Spleen (tissue), 13 donors: ENCODE results near the gene PCSK4. TPM values are rescaled to one million over a fixed set of nuclear protein-coding genes. Genes with fewer than 3 reads are reported as not detected.
"Not testable (repeated sequence)": the region's sequence is repeated elsewhere in the genome, so short reads cannot be mapped to it uniquely, and the experiment has no call there.

Experiments
- DNase-seq: peaks from one replicate; pipeline ENCODE4 v3.0.0-alpha.2; 2020
- H3K27ac ChIP-seq, 8 donors: fragments of 200-600 bp; sonication (generic) in 7 of 8; 1 replicate in 4 of 8; 2 replicates in 4 of 8; pipeline versions ENCODE4 v1.5.0 to v1.8.0; 2016 to 2021; ENCODE audit warnings: inconsistent platforms in 4 of 8, mild to moderate bottlenecking in 4 of 8, moderate library complexity in 1 of 8
- H3K27me3 ChIP-seq, 7 donors: fragments of 200-600 bp; sonication (generic) in 6 of 7; replicated peaks in 1 of 7; 1 replicate in 4 of 7; 2 replicates in 3 of 7; pipeline versions ENCODE4 v1.5.0 to v1.8.0; 2016 to 2021; ENCODE audit warnings: inconsistent platforms in 3 of 7, mild to moderate bottlenecking in 1 of 7
- H3K36me3 ChIP-seq, 6 donors: fragments of 200-600 bp; sonication (generic) in 5 of 6; 1 replicate in 4 of 6; 2 replicates in 2 of 6; pipeline versions ENCODE4 v1.5.0 to v1.8.0; 2016 to 2021; ENCODE audit warnings: inconsistent platforms in 2 of 6
- H3K4me1 ChIP-seq, 6 donors: fragments of 200-600 bp; sonication (generic) in 5 of 6; 1 replicate in 3 of 6; 2 replicates in 3 of 6; pipeline versions ENCODE4 v1.5.0 to v1.8.0; 2016 to 2021; ENCODE audit warnings: inconsistent platforms in 3 of 6
- H3K4me3 ChIP-seq, 8 donors: fragments of 200-600 bp; sonication (generic) in 7 of 8; 1 replicate in 4 of 8; 2 replicates in 4 of 8; pipeline versions ENCODE4 v1.5.0 to v1.8.0; 2016 to 2021; ENCODE audit warnings: inconsistent platforms in 4 of 8, mild to moderate bottlenecking in 4 of 8, moderate library complexity in 2 of 8
- H3K9me3 ChIP-seq, 8 donors: fragments of 200-600 bp; sonication (generic) in 7 of 8; 1 replicate in 4 of 8; 2 replicates in 4 of 8; pipeline versions ENCODE4 v1.5.0 to v1.8.0; 2016 to 2021; ENCODE audit warnings: inconsistent platforms in 4 of 8
- POLR2A ChIP-seq, 3 donors: fragments of 450-650 bp; IDR thresholded peaks; one replicate each; pipeline ENCODE4 v1.5.1; 2017; ENCODE audit warnings: antibody characterized with exemption in 3 of 3, mild to moderate bottlenecking in 1 of 3
- POLR2AphosphoS5 ChIP-seq, 3 donors: sonication (generic); formaldehyde crosslinking; IDR thresholded peaks; one replicate each; pipeline ENCODE4 v1.5.1; 2017; ENCODE audit warnings: antibody characterized with exemption in 3 of 3
- WGBS, 5 donors: extraction: QIAGEN DNeasy Blood & Tissue Kit in 3 of 5; methylation state at CpG; one replicate each; pipeline versions ENCODE4 v1.1.5 to v1.1.7; 2013 to 2018; 5-methylcytosine and 5-hydroxymethylcytosine counted together
- intact Hi-C: fragments of 100-400 bp; cut with DNase I; formaldehyde crosslinking; loops from one replicate; pipeline ENCODE4 v1.15.0; 2023; ENCODE audit warnings: low total_unique reads
- long read RNA-seq, 2 donors: transcript quantifications; one replicate each; lab custom pipeline, GENCODE V29; 2026
- polyA plus RNA-seq, 3 donors: library from polyadenylated mRNA; stranded (reverse); fragments of 200-250 nt; gene quantifications; one replicate each; pipeline ENCODE4 v1.2.1, GENCODE V29; 2013
- total RNA-seq, 7 donors: library from RNA; depleted of rRNA in 3 of 7; stranded (reverse); fragments of >200 nt in 3 of 7; fragmentation: NEBNext Ultra II Directional in 4 of 7; extraction: Animal tissue kit (Norgen Biotek cat#: 25700) in 4 of 7; gene quantifications; one replicate each; pipeline versions ENCODE4 v1.1.0 to v1.2.1, GENCODE V29; 2016 to 2021
- TF ChIP-seq, protein P1 (sequence below), 11 experiments: fragments of 200-600 bp in 7 of 11; fragments of 450-650 bp in 4 of 11; sonication (generic) in 4 of 11; IDR thresholded peaks in 8 of 11; conservative IDR thresholded peaks in 3 of 11; 1 replicate in 7 of 11; 2 replicates in 4 of 11; pipeline versions ENCODE4 v1.4.0 to v1.8.0; 2016 to 2021; ENCODE audit warnings: antibody characterized with exemption in 11 of 11, inconsistent platforms in 4 of 11, mild to moderate bottlenecking in 1 of 11
- donor health status: healthy with polysubstance abuse.
- donor health status: DM: no; HTN: no; CAD: no; lungs with moderate emphysema.
- donor health status: DM: no; HTN: no; CAD: no.
- donor health status: Bipolar disorder and iron deficiency.
- donor health status: healthy.
- donor health status: DM: no; HTN: no; CAD: no.
- donor health status: DM: yes; HTN: yes; CAD: no.

Gene PCSK4
- total RNA-seq (1 to 10 TPM; 1.1 to 4.2 (median 1.8) TPM), polyA plus RNA-seq (1 to 10 TPM; 1.9 to 2.4 (median 2.0) TPM)
- long read RNA-seq, donor 1: 0 reads
- long read RNA-seq, donor 2: 0 reads

- intact Hi-C loops: no loop called here
- H3K4me1 ChIP-seq: peaks cover 6 to 34% (median 19%) of the 10 kb centered on the region in 6 donors
- H3K4me3 ChIP-seq: peak within 1 kb of the TSS; percentile 54 to 85 (median 59)
- peak; percentile 31 to 57 (median 57) for TF ChIP-seq POLR2AphosphoS5 (IDR thresholded peaks at IDR 0.05)
- TF ChIP-seq, protein P1, sequence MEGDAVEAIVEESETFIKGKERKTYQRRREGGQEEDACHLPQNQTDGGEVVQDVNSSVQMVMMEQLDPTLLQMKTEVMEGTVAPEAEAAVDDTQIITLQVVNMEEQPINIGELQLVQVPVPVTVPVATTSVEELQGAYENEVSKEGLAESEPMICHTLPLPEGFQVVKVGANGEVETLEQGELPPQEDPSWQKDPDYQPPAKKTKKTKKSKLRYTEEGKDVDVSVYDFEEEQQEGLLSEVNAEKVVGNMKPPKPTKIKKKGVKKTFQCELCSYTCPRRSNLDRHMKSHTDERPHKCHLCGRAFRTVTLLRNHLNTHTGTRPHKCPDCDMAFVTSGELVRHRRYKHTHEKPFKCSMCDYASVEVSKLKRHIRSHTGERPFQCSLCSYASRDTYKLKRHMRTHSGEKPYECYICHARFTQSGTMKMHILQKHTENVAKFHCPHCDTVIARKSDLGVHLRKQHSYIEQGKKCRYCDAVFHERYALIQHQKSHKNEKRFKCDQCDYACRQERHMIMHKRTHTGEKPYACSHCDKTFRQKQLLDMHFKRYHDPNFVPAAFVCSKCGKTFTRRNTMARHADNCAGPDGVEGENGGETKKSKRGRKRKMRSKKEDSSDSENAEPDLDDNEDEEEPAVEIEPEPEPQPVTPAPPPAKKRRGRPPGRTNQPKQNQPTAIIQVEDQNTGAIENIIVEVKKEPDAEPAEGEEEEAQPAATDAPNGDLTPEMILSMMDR (IDR thresholded peaks at IDR 0.05 in 8 of 11, conservative IDR thresholded peaks at IDR 0.05 in 3 of 11): peak in 5 of 11 experiments; percentile 5 to 42 (median 16)
- TF ChIP-seq POLR2A (IDR thresholded peaks at IDR 0.05): peak in 1 of 3 donors; percentile 6
- no peaks in the 10 kb centered on the region for H3K36me3 ChIP-seq
- peak; percentile 96 for DNase-seq
- peaks cover 0 to 39% (median 0%) of the 10 kb centered on the region in 7 donors for H3K27me3 ChIP-seq
- no peaks in the 10 kb centered on the region for H3K9me3 ChIP-seq
- 0 to 1% (median 1%) methylated on average over 49 to 74 of the region's 74 CpGs for WGBS, 5 donors
- H3K27ac ChIP-seq: peak within 1 kb of the TSS in 6 of 8 donors; percentile 41 to 81 (median 62)
These were observed at the start of gene PCSK4 for GRCh38 chr19:1490311-1491113. TSS of gene PCSK4 (minus strand) at chr19:1490350. CDS start at chr19:1490346, 4 bp downstream.

- H3K4me1 ChIP-seq, H3K36me3 ChIP-seq, intact Hi-C loops, H3K27ac ChIP-seq, H3K4me3 ChIP-seq, DNase-seq, H3K9me3 ChIP-seq: not testable (repeated sequence)
- WGBS, 5 donors: 87 to 90% (median 89%) methylated on average over 11 of the region's 11 CpGs
- peaks cover 0 to 94% (median 23%) of the 10 kb centered on the region in 7 donors for H3K27me3 ChIP-seq
These were observed 49.6 kb upstream of the PCSK4 start for GRCh38 chr19:1539749-1540148.

DNA sequence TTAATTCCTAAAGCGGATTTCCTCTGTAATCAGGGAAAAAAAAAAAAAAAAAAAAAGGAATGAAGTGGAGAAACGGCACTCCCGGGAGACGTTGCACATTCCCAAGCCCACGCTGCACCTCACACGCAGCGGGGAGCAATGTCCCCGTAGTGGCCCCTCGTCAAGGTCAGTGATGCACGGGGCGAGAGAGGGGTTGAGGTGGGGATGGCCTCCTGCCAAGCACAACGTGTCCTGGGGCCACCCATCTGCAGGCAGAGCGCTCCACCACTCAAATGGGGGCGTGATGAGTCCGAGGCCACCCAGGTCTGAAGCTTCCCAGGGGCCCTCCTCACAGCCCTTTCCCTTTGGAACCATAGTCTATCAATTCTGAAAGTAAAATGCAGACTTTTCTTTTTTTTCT, 48.8 kb upstream of the PCSK4 start:
- H3K27me3 ChIP-seq: peaks cover 0 to 91% (median 23%) of the 10 kb centered on the region in 7 donors
- no peaks in the 10 kb centered on the region for H3K36me3 ChIP-seq
- peaks cover 0 to 4% (median 0%) of the 10 kb centered on the region in 8 donors for H3K9me3 ChIP-seq
- H3K4me1 ChIP-seq: no peaks in the 10 kb centered on the region
- WGBS, 5 donors: 40 to 56% (median 51%) methylated on average over 15 of the region's 15 CpGs
- H3K4me3 ChIP-seq: no peak overlapping the region
- no peak overlapping the region for H3K27ac ChIP-seq
- intact Hi-C loops: no loop called here
- TF ChIP-seq, protein P1 (IDR thresholded peaks at IDR 0.05 in 8 of 11, conservative IDR thresholded peaks at IDR 0.05 in 3 of 11): no peak
- TF ChIP-seq POLR2A (IDR thresholded peaks at IDR 0.05): no peak
- no peak for TF ChIP-seq POLR2AphosphoS5 (IDR thresholded peaks at IDR 0.05)
- DNase-seq: no peak

GRCh38 chr19:1535699-1536098, 45.5 kb upstream of the PCSK4 start:
- intact Hi-C loops, H3K4me1 ChIP-seq, DNase-seq, H3K9me3 ChIP-seq, H3K27ac ChIP-seq, H3K4me3 ChIP-seq, H3K36me3 ChIP-seq: not testable (repeated sequence)
- H3K27me3 ChIP-seq: peaks cover 0 to 91% (median 15%) of the 10 kb centered on the region in 7 donors
- WGBS, 5 donors: 92 to 95% (median 93%) methylated on average over 7 of the region's 7 CpGs

- Histone ChIP-seq H3K4me1 (no peaks in the 10 kb centered on the region), H3K27me3 (peaks cover 0 to 91% (median 10%) of the 10 kb centered on the region in 7 donors), H3K9me3 (peaks cover 0 to 4% (median 0%) of the 10 kb centered on the region in 8 donors), H3K36me3 (no peaks in the 10 kb centered on the region), H3K27ac (no peak overlapping the region), H3K4me3 (no peak overlapping the region)
- TF ChIP-seq POLR2AphosphoS5 (IDR thresholded peaks at IDR 0.05): no peak
- TF ChIP-seq POLR2A (IDR thresholded peaks at IDR 0.05): no peak
- TF ChIP-seq, protein P1 (IDR thresholded peaks at IDR 0.05 in 8 of 11, conservative IDR thresholded peaks at IDR 0.05 in 3 of 11): no peak
- intact Hi-C loops: no loop called here
- WGBS, 5 donors: 77 to 95% (median 85%) methylated on average over 6 to 14 of the region's 14 CpGs
- no peak for DNase-seq
These were observed 44.8 kb upstream of the PCSK4 start for GRCh38 chr19:1534972-1535371.
